Caco-2 (cell line): ENCODE measurements around the gene PCTP. TPM values are rescaled to one million over a fixed set of nuclear protein-coding genes. Genes with fewer than 3 reads are reported as not detected.

Source experiments
- BruUV-seq: library from RNA; stranded (reverse); fragments of 400-500 nt; replicated peaks from 2 replicates; lab custom pipeline; 2021; lab: Mats Ljungman, UMichigan
- CTCF ChIA-PET: fragments of 300-600 bp; sonication (Branson Sonifier 250); formaldehyde crosslinking; loops from one replicate; lab custom pipeline; 2022; ENCODE audit warnings: antibody characterized with exemption; lab: Charles Lee
- POLR2A ChIA-PET: fragments of 300-600 bp; sonication (Branson Sonifier 250); formaldehyde crosslinking; loops from one replicate; lab custom pipeline; 2022; ENCODE audit warnings: antibody characterized with exemption; lab: Charles Lee
- DNase-seq, 2 experiments: peaks; one replicate each; pipeline versions ENCODE4 v3.0.0 to v3.0.0-alpha.2; 2020 to 2022
- H3K27me3 ChIP-seq: replicated peaks from 2 replicates; pipeline ENCODE4 v1.6.0; 2011; ENCODE audit warnings: low read length; ENCODE audit not compliant: control insufficient read depth, insufficient read depth
- H3K36me3 ChIP-seq: 2 replicates; pipeline ENCODE4 v1.5.1; 2011; ENCODE audit warnings: low read length; ENCODE audit not compliant: control insufficient read depth, insufficient read depth
- H3K4me1 ChIP-seq: fragments of 250-450 bp; sonication (Bioruptor Pico); 2 replicates; pipeline ENCODE4 v1.5.1; 2020; ENCODE audit warnings: mild to moderate bottlenecking
- H3K4me3 ChIP-seq: 2 replicates; pipeline ENCODE4 v1.5.1; 2011; ENCODE audit warnings: low read depth, mild to moderate bottlenecking, control low read depth, low read length
- H3K9me3 ChIP-seq: fragments of 250-450 bp; sonication (Bioruptor Pico); 2 replicates; pipeline ENCODE4 v1.5.1; 2020; ENCODE audit warnings: mild to moderate bottlenecking, moderate library complexity
- H3K27ac Mint-ChIP-seq: one replicate; pipeline ENCODE4 v1.8.0; 2022; ENCODE audit warnings: mixed read lengths; ENCODE audit not compliant: unreplicated experiment
- H3K27me3 Mint-ChIP-seq: one replicate; pipeline ENCODE4 v1.8.0; 2022; ENCODE audit warnings: mixed read lengths; ENCODE audit not compliant: insufficient read depth, unreplicated experiment
- H3K36me3 Mint-ChIP-seq: one replicate; pipeline ENCODE4 v1.8.0; 2022; ENCODE audit warnings: mild to moderate bottlenecking, mixed read lengths; ENCODE audit not compliant: insufficient read depth, unreplicated experiment
- H3K4me1 Mint-ChIP-seq: one replicate; pipeline ENCODE4 v1.8.0; 2022; ENCODE audit warnings: low read depth, mixed read lengths; ENCODE audit not compliant: unreplicated experiment
- H3K4me3 Mint-ChIP-seq: one replicate; pipeline ENCODE4 v1.8.0; 2022; ENCODE audit warnings: mild to moderate bottlenecking, moderate library complexity, mixed read lengths; ENCODE audit not compliant: unreplicated experiment
- H3K9me3 Mint-ChIP-seq: one replicate; pipeline ENCODE4 v1.8.0; 2022; ENCODE audit warnings: mixed read lengths; ENCODE audit not compliant: unreplicated experiment
- intact Hi-C: fragments of 100-400 bp; cut with micrococcal nuclease; formaldehyde crosslinking; loops from one replicate; pipeline ENCODE4 v1.10.0; 2022; ENCODE audit not compliant: unreplicated experiment
- total RNA-seq: library from RNA; stranded (reverse); gene quantifications from 2 replicates; pipeline ENCODE4 v1.2.3, GENCODE V29; 2022
- TF ChIP-seq, protein P1 (sequence below), 2 experiments: fragments of 200-600 bp in 1 of 2; IDR thresholded peaks; 1 replicate in 1 of 2; 2 replicates in 1 of 2; pipeline versions ENCODE4 v1.5.1 to v1.8.0; 2011 to 2022; ENCODE audit warnings: antibody characterized with exemption in 1 of 2, control low read depth in 1 of 2, inconsistent platforms in 1 of 2, low read depth in 1 of 2, low read length in 1 of 2, mild to moderate bottlenecking in 1 of 2, moderate library complexity in 1 of 2; ENCODE audit not compliant: insufficient read depth in 1 of 2, severe bottlenecking in 1 of 2, unreplicated experiment in 1 of 2

PCTP gene
- total RNA-seq, 1 experiment from 2014 or later: 16.7 TPM

DNA sequence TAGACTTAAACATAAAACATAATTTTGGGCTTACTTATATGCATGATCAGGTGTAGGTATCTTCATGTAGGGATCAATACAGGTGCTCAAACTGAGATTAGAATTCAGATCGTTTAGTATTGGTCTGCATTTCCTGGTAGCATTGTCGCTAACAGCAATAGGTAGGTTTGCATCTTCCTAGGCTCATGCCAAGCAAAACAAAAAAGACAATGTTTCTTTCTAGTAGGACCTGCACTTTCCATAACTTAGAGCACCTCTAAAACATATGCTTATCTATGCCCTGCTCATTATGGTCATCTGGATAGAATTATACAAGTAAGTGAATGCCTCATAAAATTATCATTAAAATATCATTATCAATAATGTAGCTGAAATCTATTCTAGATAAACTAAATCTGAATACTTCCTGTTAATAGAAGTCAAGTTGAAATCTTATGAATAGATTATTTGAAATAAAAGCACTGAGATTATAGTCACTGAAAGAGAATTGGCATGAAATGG lies 26.7 kb downstream of the PCTP start:
- TF ChIP-seq, protein P1, sequence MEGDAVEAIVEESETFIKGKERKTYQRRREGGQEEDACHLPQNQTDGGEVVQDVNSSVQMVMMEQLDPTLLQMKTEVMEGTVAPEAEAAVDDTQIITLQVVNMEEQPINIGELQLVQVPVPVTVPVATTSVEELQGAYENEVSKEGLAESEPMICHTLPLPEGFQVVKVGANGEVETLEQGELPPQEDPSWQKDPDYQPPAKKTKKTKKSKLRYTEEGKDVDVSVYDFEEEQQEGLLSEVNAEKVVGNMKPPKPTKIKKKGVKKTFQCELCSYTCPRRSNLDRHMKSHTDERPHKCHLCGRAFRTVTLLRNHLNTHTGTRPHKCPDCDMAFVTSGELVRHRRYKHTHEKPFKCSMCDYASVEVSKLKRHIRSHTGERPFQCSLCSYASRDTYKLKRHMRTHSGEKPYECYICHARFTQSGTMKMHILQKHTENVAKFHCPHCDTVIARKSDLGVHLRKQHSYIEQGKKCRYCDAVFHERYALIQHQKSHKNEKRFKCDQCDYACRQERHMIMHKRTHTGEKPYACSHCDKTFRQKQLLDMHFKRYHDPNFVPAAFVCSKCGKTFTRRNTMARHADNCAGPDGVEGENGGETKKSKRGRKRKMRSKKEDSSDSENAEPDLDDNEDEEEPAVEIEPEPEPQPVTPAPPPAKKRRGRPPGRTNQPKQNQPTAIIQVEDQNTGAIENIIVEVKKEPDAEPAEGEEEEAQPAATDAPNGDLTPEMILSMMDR (IDR thresholded peaks at IDR 0.05; ENCODE audit: insufficient read depth in 1 of 2, low read depth in 1 of 2, low read length in 1 of 2, severe bottlenecking in 1 of 2, unreplicated experiment in 1 of 2): no peak
- Mint-ChIP-seq H3K4me1 (no peaks in the 10 kb centered on the region), H3K9me3 (no peaks in the 10 kb centered on the region), H3K4me3 (no peak overlapping the region), H3K27ac (no peak overlapping the region), H3K36me3 (no peaks in the 10 kb centered on the region), H3K27me3 (no peaks in the 10 kb centered on the region)
- H3K27me3 ChIP-seq: no peaks in the 10 kb centered on the region
- no TSS peak for BruUV-seq
- no peaks in the 10 kb centered on the region for H3K36me3 ChIP-seq
- POLR2A ChIA-PET: no interaction called here
- H3K4me1 ChIP-seq: no peaks in the 10 kb centered on the region
- DNase-seq: no peak
- H3K9me3 ChIP-seq: no peaks in the 10 kb centered on the region
- intact Hi-C loops: no loop called here
- H3K4me3 ChIP-seq: no peak overlapping the region
- CTCF ChIA-PET: no interaction called here

DNA sequence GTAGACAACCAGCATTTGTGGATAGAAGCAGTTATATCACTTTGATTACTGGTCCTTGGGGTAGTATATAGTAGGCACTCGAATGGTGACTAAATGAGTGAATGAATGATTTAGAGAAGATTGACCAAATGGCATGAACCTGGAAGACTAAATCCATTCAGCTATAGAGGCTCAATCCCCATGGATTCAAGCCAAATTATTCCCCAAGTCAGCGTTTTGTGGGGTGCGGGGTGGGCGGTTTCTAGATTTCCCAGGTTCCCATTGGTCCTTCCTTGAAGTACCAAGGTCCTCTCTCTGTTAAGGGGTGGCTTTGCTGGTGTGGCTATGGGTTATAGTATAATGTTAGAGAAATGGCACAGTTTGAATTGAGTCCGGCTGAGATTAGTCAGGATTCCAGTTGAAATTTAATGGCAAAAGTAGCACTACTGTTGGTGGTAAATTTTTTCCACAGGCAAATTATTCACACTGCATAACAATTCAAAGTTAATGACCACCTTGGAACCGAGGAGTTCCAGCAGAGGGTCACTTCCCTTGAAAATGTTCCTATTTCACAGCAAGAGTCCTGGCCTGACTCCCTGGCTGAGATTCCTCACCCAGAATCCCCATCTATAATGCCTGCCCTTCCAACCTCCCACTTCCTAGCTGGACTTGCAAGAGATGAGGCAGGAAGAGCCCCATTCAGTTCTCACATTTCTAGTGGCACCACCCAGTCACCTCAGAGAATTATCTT lies 27.7 kb downstream of the PCTP start:
- no peak overlapping the region for H3K4me3 ChIP-seq
- DNase-seq: no peak
- H3K27me3 ChIP-seq: no peaks in the 10 kb centered on the region
- ChIA-PET POLR2A (no interaction called here), CTCF (no interaction called here)
- Mint-ChIP-seq H3K27me3 (no peaks in the 10 kb centered on the region), H3K4me1 (no peaks in the 10 kb centered on the region), H3K9me3 (no peaks in the 10 kb centered on the region), H3K27ac (no peak overlapping the region), H3K36me3 (no peaks in the 10 kb centered on the region), H3K4me3 (no peak overlapping the region)
- intact Hi-C loops: no loop called here
- no peaks in the 10 kb centered on the region for H3K9me3 ChIP-seq
- no TSS peak for BruUV-seq
- no peaks in the 10 kb centered on the region for H3K36me3 ChIP-seq
- TF ChIP-seq, protein P1 (IDR thresholded peaks at IDR 0.05; ENCODE audit: insufficient read depth in 1 of 2, low read depth in 1 of 2, low read length in 1 of 2, severe bottlenecking in 1 of 2, unreplicated experiment in 1 of 2): no peak
- no peaks in the 10 kb centered on the region for H3K4me1 ChIP-seq

DNA sequence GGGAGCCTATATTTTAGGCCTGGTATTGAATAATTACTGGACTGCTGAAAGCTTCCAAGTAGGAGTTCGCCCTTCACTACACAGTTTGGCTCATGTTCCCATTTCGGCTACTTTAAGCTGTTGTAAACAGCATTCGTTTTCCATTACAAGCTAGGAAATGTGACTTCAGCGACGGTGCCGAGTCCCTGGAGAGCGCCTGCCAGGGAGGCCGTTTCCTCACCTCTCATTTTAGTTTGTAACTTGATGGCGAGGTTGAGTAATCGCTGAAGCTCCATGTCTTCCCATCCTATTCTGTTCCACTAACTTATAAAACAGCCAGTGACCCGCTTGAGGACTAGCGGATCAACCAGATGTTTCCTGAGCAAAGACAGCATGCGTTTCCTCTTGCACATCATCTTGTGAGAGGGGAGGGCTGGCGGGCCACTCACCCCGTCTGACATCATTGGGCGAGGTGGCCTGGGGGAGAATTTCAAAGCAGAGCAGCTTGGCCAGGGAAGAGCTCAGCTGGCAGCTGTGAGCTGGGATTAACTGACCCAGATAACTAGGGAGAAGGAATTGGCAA lies 32.9 kb downstream of the PCTP start:
- no TSS peak for BruUV-seq
- H3K4me3 Mint-ChIP-seq: no peak overlapping the region
- H3K36me3 Mint-ChIP-seq: no peaks in the 10 kb centered on the region
- H3K9me3 Mint-ChIP-seq: no peaks in the 10 kb centered on the region
- intact Hi-C loops: no loop called here
- no peaks in the 10 kb centered on the region for H3K9me3 ChIP-seq
- H3K4me3 ChIP-seq: no peak overlapping the region
- peaks cover 11% of the 10 kb centered on the region for H3K27me3 Mint-ChIP-seq
- ChIA-PET POLR2A (interaction anchor here (0.6 kb wide), 1 partner anchor 11 kb away, joined by 3 read pairs; no protein-coding TSS in a partner anchor), CTCF (no interaction called here)
- no peaks in the 10 kb centered on the region for H3K27me3 ChIP-seq
- DNase-seq: no peak
- no peak overlapping the region for H3K27ac Mint-ChIP-seq
- no peaks in the 10 kb centered on the region for H3K4me1 Mint-ChIP-seq
- no peaks in the 10 kb centered on the region for H3K36me3 ChIP-seq
- H3K4me1 ChIP-seq: no peaks in the 10 kb centered on the region
- TF ChIP-seq, protein P1 (IDR thresholded peaks at IDR 0.05; ENCODE audit: insufficient read depth in 1 of 2, low read depth in 1 of 2, low read length in 1 of 2, severe bottlenecking in 1 of 2, unreplicated experiment in 1 of 2): no peak
